Sigmoid colon (tissue), 7 donors: ENCODE measurements around the gene TMEM52. TPM values are rescaled to one million over a fixed set of nuclear protein-coding genes. Genes with fewer than 3 reads are reported as not detected.

ENCODE experiments used
- DNase-seq: peaks from one replicate; pipeline ENCODE4 v3.0.0-alpha.2; 2019
- H3K27ac ChIP-seq, 4 donors: fragments of 200-600 bp; sonication (generic); one replicate each; pipeline ENCODE4 v1.5.1; 2016 to 2019; ENCODE audit warnings: mild to moderate bottlenecking in 1 of 4
- H3K27me3 ChIP-seq, 3 donors: fragments of 200-600 bp; sonication (generic); one replicate each; pipeline ENCODE4 v1.5.1; 2019; ENCODE audit warnings: mild to moderate bottlenecking in 1 of 3
- H3K36me3 ChIP-seq, 4 donors: fragments of 200-600 bp; sonication (generic); one replicate each; pipeline ENCODE4 v1.5.1; 2016 to 2019
- H3K4me1 ChIP-seq, 4 donors: fragments of 200-600 bp; sonication (generic); one replicate each; pipeline ENCODE4 v1.5.1; 2017 to 2019
- H3K4me3 ChIP-seq, 4 donors: fragments of 200-600 bp; sonication (generic); one replicate each; pipeline ENCODE4 v1.5.1; 2017 to 2019; ENCODE audit warnings: mild to moderate bottlenecking in 2 of 4, moderate library complexity in 1 of 4
- H3K9me3 ChIP-seq, 4 donors: fragments of 200-600 bp in 3 of 4; sonication (generic) in 3 of 4; one replicate each; pipeline versions ENCODE4 v1.5.1 to v1.6.1; 2013 to 2019
- CTCF ChIP-seq, 4 experiments: fragments of 450-650 bp in 3 of 4; fragments of 200-600 bp in 1 of 4; IDR thresholded peaks; one replicate each; pipeline ENCODE4 v1.5.1; 2016 to 2019; ENCODE audit warnings: antibody characterized with exemption in 4 of 4, mild to moderate bottlenecking in 3 of 4, moderate library complexity in 2 of 4
- EP300 ChIP-seq, 4 donors: sonication (generic); formaldehyde crosslinking; IDR thresholded peaks; one replicate each; pipeline ENCODE4 v1.6.1; 2017; ENCODE audit warnings: antibody characterized with exemption in 4 of 4
- POLR2A ChIP-seq, 2 donors: fragments of 450-650 bp; IDR thresholded peaks; one replicate each; pipeline ENCODE4 v1.6.1; 2016; ENCODE audit warnings: antibody characterized with exemption in 2 of 2, mild to moderate bottlenecking in 2 of 2, moderate library complexity in 2 of 2
- POLR2AphosphoS5 ChIP-seq, 4 donors: sonication (generic); formaldehyde crosslinking; IDR thresholded peaks; one replicate each; pipeline ENCODE4 v1.6.1; 2017; ENCODE audit warnings: antibody characterized with exemption in 4 of 4
- WGBS, 2 donors: extraction: QIAGEN DNeasy Blood & Tissue Kit; methylation state at CpG; one replicate each; pipeline ENCODE4 v1.1.7; 2013; 5-methylcytosine and 5-hydroxymethylcytosine counted together
- intact Hi-C: fragments of 100-400 bp; cut with DNase I; formaldehyde crosslinking; loops from one replicate; pipeline ENCODE4 v1.15.1; 2023
- polyA plus RNA-seq, 3 donors: library from polyadenylated mRNA; stranded (reverse); fragments of 200-250 nt; gene quantifications; one replicate each; pipeline ENCODE4 v1.2.3, GENCODE V29; 2013
- total RNA-seq, 4 donors: library from RNA; depleted of rRNA; stranded (reverse); fragments of >200 nt; gene quantifications; one replicate each; pipeline ENCODE4 v1.1.0, GENCODE V29; 2016
- donor health status: healthy with polysubstance abuse.
- donor health status: Bipolar disorder and iron deficiency.
- donor health status: healthy.

Gene TMEM52
- total and polyA plus RNA-seq, 7 donors: 1.1 to 5.5 (median 2.1) TPM; not detected in 2

- Histone ChIP-seq H3K4me3 (no peak overlapping the region), H3K27me3 (peaks cover 0 to 47% (median 4%) of the 10 kb centered on the region in 3 donors), H3K27ac (no peak overlapping the region), H3K36me3 (no peaks in the 10 kb centered on the region), H3K4me1 (no peaks in the 10 kb centered on the region), H3K9me3 (peaks cover 0 to 5% (median 0%) of the 10 kb centered on the region in 4 donors)
- WGBS, 2 donors: 89 to 93% methylated on average over 9 of the region's 9 CpGs
- intact Hi-C loops: no loop called here
- TF ChIP-seq POLR2AphosphoS5 (IDR thresholded peaks at IDR 0.05) (no peak), CTCF (IDR thresholded peaks at IDR 0.05) (no peak), POLR2A (IDR thresholded peaks at IDR 0.05) (no peak), EP300 (IDR thresholded peaks at IDR 0.05) (no peak)
- no peak for DNase-seq
These were observed 34.9 kb upstream of the TMEM52 start for GRCh38 chr1:1954015-1954414.

- DNase-seq: no peak
- H3K27ac ChIP-seq: no peak overlapping the region
- intact Hi-C loops: no loop called here
- H3K27me3 ChIP-seq: peaks cover 0 to 31% (median 0%) of the 10 kb centered on the region in 3 donors
- H3K36me3 ChIP-seq: no peaks in the 10 kb centered on the region
- peaks cover 0 to 5% (median 0%) of the 10 kb centered on the region in 4 donors for H3K9me3 ChIP-seq
- TF ChIP-seq POLR2AphosphoS5 (IDR thresholded peaks at IDR 0.05) (no peak), EP300 (IDR thresholded peaks at IDR 0.05) (no peak), POLR2A (IDR thresholded peaks at IDR 0.05) (no peak), CTCF (IDR thresholded peaks at IDR 0.05) (no peak)
- no peak overlapping the region for H3K4me3 ChIP-seq
- H3K4me1 ChIP-seq: no peaks in the 10 kb centered on the region
- WGBS, 2 donors: 84% methylated on average over 5 of the region's 5 CpGs
These were observed 31.9 kb upstream of the TMEM52 start for GRCh38 chr1:1950940-1951339.

GRCh38 chr1:1948783-1949182 is 29.7 kb upstream of the TMEM52 start:
- no peak for DNase-seq
- 47 to 51% methylated on average over 1 of the region's 1 CpG for WGBS, 2 donors
- TF ChIP-seq POLR2AphosphoS5 (IDR thresholded peaks at IDR 0.05) (no peak), EP300 (IDR thresholded peaks at IDR 0.05) (no peak), CTCF (IDR thresholded peaks at IDR 0.05) (no peak), POLR2A (IDR thresholded peaks at IDR 0.05) (no peak)
- Histone ChIP-seq H3K9me3 (peaks cover 0 to 5% (median 0%) of the 10 kb centered on the region in 4 donors), H3K27me3 (peaks cover 2 to 38% (median 3%) of the 10 kb centered on the region in 3 donors), H3K4me3 (no peak overlapping the region), H3K27ac (no peak overlapping the region), H3K36me3 (no peaks in the 10 kb centered on the region), H3K4me1 (peaks cover 0 to 7% (median 5%) of the 10 kb centered on the region in 4 donors)
- intact Hi-C loops: no loop called here

- H3K27me3 ChIP-seq: peaks cover 2 to 50% (median 9%) of the 10 kb centered on the region in 3 donors
- H3K9me3 ChIP-seq: peaks cover 0 to 5% (median 0%) of the 10 kb centered on the region in 4 donors
- intact Hi-C loops: no loop called here
- no peaks in the 10 kb centered on the region for H3K36me3 ChIP-seq
- no peak overlapping the region for H3K4me3 ChIP-seq
- 47 to 72% methylated on average over 14 of the region's 14 CpGs for whole genome bisulfite sequencing, 2 donors
- no peak overlapping the region for H3K27ac ChIP-seq
- peaks cover 0 to 8% (median 6%) of the 10 kb centered on the region in 4 donors for H3K4me1 ChIP-seq
- no peak for DNase-seq
- TF ChIP-seq EP300 (IDR thresholded peaks at IDR 0.05) (no peak), POLR2A (IDR thresholded peaks at IDR 0.05) (no peak), POLR2AphosphoS5 (IDR thresholded peaks at IDR 0.05) (no peak), CTCF (IDR thresholded peaks at IDR 0.05) (no peak)
These were observed 28.4 kb upstream of the TMEM52 start for GRCh38 chr1:1947493-1947892.

GRCh38 chr1:1946540-1946939 is 27.5 kb upstream of the TMEM52 start:
- intact Hi-C loops: no loop called here
- no peaks in the 10 kb centered on the region for H3K36me3 ChIP-seq
- peaks cover 2 to 59% (median 9%) of the 10 kb centered on the region in 3 donors for H3K27me3 ChIP-seq
- H3K4me1 ChIP-seq: peaks cover 0 to 8% (median 6%) of the 10 kb centered on the region in 4 donors
- no peak overlapping the region for H3K27ac ChIP-seq
- peaks cover 0 to 5% (median 0%) of the 10 kb centered on the region in 4 donors for H3K9me3 ChIP-seq
- no peak overlapping the region for H3K4me3 ChIP-seq
- TF ChIP-seq POLR2AphosphoS5 (IDR thresholded peaks at IDR 0.05): no peak
- TF ChIP-seq POLR2A (IDR thresholded peaks at IDR 0.05): no peak
- no peak for TF ChIP-seq EP300 (IDR thresholded peaks at IDR 0.05)
- no peak for DNase-seq
- 53 to 75% methylated on average over 11 of the region's 11 CpGs for WGBS, 2 donors
